ENCODE data around the gene C12orf50. TPM values are rescaled to one million over a fixed set of nuclear protein-coding genes. Genes with fewer than 3 reads are reported as not detected.

The C12orf50 gene
- total and polyA plus RNA-seq, 2 of the 13 experiments (the other 11 are each of a cell fraction or from before 2014, with no cell fraction given), result not detected

GRCh38 chr12:87933991-87934390 lies 95.2 kb downstream of the C12orf50 start (continued):
- TF ChIP-seq ZNF362 (CRISPR knock-in tag; IDR thresholded peaks at IDR 0.05; ENCODE audit: borderline replicate concordance) (no peak), PPARG (CRISPR knock-in tag; conservative IDR thresholded peaks at IDR 0.05) (no peak), WIZ (CRISPR knock-in tag; IDR thresholded peaks at IDR 0.05) (no peak), REPIN1 (CRISPR knock-in tag; IDR thresholded peaks at IDR 0.05; ENCODE audit: borderline replicate concordance, low read depth) (no peak)

GRCh38 chr12:87931812-87932211 lies 97.4 kb downstream of the C12orf50 start:
- H2AFZ ChIP-seq (ENCODE audit: low read length), result no peak overlapping the region
- no peak for ATAC-seq

More at GRCh38 chr12:87931812-87932211, 97.4 kb downstream of the C12orf50 start:
- Histone ChIP-seq H3K36me3 (replicated peaks in 1 of 2; ENCODE audit: control insufficient read depth in 1 of 2, insufficient read depth in 2 of 2, low read length in 2 of 2) (no peaks in the 10 kb centered on the region), H3K9ac (ENCODE audit: insufficient read depth, low read depth, low read length) (no peak overlapping the region), H3K27ac (ENCODE audit: extremely low read length, insufficient read depth, low read length) (no peak overlapping the region), H3K4me1 (ENCODE audit: insufficient read depth, low read length) (no peaks in the 10 kb centered on the region), H3K79me2 (ENCODE audit: insufficient read depth, low read length) (no peaks in the 10 kb centered on the region), H3K27me3 (ENCODE audit: control insufficient read depth in 1 of 2, insufficient read depth in 2 of 2, low read length in 2 of 2) (no peaks in the 10 kb centered on the region), H3K4me3 (replicated peaks in 1 of 3; ENCODE audit: insufficient read depth in 1 of 3, low read depth in 2 of 3, low read length in 3 of 3) (no peak overlapping the region), H3K9me3 (ENCODE audit: low read length) (0 out of 2 replicates have a peak, but pooled peaks cover 4% of the 10 kb centered on the region), H4K20me1 (ENCODE audit: insufficient read depth, low read length) (no peaks in the 10 kb centered on the region), H3K4me2 (ENCODE audit: low read depth, low read length) (no peak overlapping the region)
- TF ChIP-seq ZNF607 (CRISPR knock-in tag; IDR thresholded peaks at IDR 0.05; ENCODE audit: borderline replicate concordance) (no peak), ZBTB14 (CRISPR knock-in tag; IDR thresholded peaks at IDR 0.05) (no peak), NFRKB (IDR thresholded peaks at IDR 0.05) (no peak), KAT7 (CRISPR knock-in tag; IDR thresholded peaks at IDR 0.05; ENCODE audit: borderline replicate concordance) (no peak), NCOA1 (CRISPR knock-in tag; IDR thresholded peaks at IDR 0.05) (no peak), ZNF569 (CRISPR knock-in tag; IDR thresholded peaks at IDR 0.05; ENCODE audit: borderline replicate concordance) (no peak), NFE2 (CRISPR knock-in tag; IDR thresholded peaks at IDR 0.05) (no peak)
- no TSS peak for BruUV-seq (replicated peaks)
- ChIA-PET POLR2A (no interaction called here), CTCF (ENCODE audit: low intra/inter-chr PET ratio, low total read pairs) (no interaction called here)
- 2% methylated on average over 3 of the region's 3 CpGs for whole genome bisulfite sequencing (ENCODE audit: low lambda C conversion rate)
- no peak for DNase-seq (ENCODE audit: low spot score)
- in situ Hi-C loops (cut with HindIII; ENCODE audit: extremely low pct_ligation_motif_present, low pct_unique_long_range_greater_than_20kb) (no loop called here), intact Hi-C loops (cut with micrococcal nuclease; ENCODE audit: unreplicated experiment) (no loop called here)
- FAIRE-seq, result no peak
